Natural killer cell (primary cell): ENCODE results near the gene CDH13. TPM values are rescaled to one million over a fixed set of nuclear protein-coding genes. Genes with fewer than 3 reads are reported as not detected.

ENCODE experiments used
- ATAC-seq, 3 donors: fragments of 150-1000 bp in 2 of 3; fragments of 200-7000 bp in 1 of 3; cut with Tn5 transposase; 1 replicate in 1 of 3; 2 replicates in 2 of 3; pipeline ENCODE4 v1.10.0; 2021; ENCODE audit warnings: mild to moderate bottlenecking in 2 of 3, moderate library complexity in 2 of 3
- DNase-seq, 2 donors: peaks; one replicate each; pipeline versions ENCODE4 v3.0.0 to v3.0.0-alpha.2; 2013 to 2021; ENCODE audit warnings: mixed read lengths in 1 of 2
- H3K27ac ChIP-seq: one replicate; pipeline ENCODE4 v1.5.1; 2013; ENCODE audit warnings: mild to moderate bottlenecking, low read length
- H3K27me3 ChIP-seq: one replicate; pipeline ENCODE4 v1.6.1; 2013; ENCODE audit warnings: low read length; ENCODE audit not compliant: control insufficient read depth, insufficient read depth
- H3K36me3 ChIP-seq: one replicate; pipeline ENCODE4 v1.6.1; 2013; ENCODE audit warnings: low read length; ENCODE audit not compliant: control insufficient read depth, insufficient read depth
- H3K4me1 ChIP-seq: one replicate; pipeline ENCODE4 v1.6.1; 2013; ENCODE audit warnings: low read length; ENCODE audit not compliant: control insufficient read depth, insufficient read depth
- H3K4me3 ChIP-seq: one replicate; pipeline ENCODE4 v1.5.1; 2013; ENCODE audit warnings: low read length
- H3K9me3 ChIP-seq: one replicate; pipeline ENCODE4 v1.6.1; 2013; ENCODE audit warnings: low read length; ENCODE audit not compliant: control insufficient read depth, insufficient read depth
- H3K27ac Mint-ChIP-seq, 2 donors: one replicate each; pipeline ENCODE4 v1.8.0; 2022; ENCODE audit warnings: mild to moderate bottlenecking in 2 of 2, mixed read lengths in 2 of 2, moderate library complexity in 1 of 2
- H3K27me3 Mint-ChIP-seq, 2 donors: one replicate each; pipeline ENCODE4 v1.8.0; 2022; ENCODE audit warnings: low read depth in 2 of 2, mixed read lengths in 2 of 2
- H3K36me3 Mint-ChIP-seq: one replicate; pipeline ENCODE4 v1.8.0; 2022; ENCODE audit warnings: mixed read lengths
- H3K4me1 Mint-ChIP-seq, 2 donors: one replicate each; pipeline ENCODE4 v1.8.0; 2022; ENCODE audit warnings: mixed read lengths in 2 of 2
- H3K4me3 Mint-ChIP-seq: one replicate; pipeline ENCODE4 v1.8.0; 2022; ENCODE audit warnings: mild to moderate bottlenecking, moderate library complexity, mixed read lengths
- H3K9me3 Mint-ChIP-seq, 2 donors: one replicate each; pipeline ENCODE4 v1.8.0; 2022; ENCODE audit warnings: mixed read lengths in 2 of 2
- WGBS: methylation state at CpG from one replicate; pipeline ENCODE4 v1.1.7; 2013; ENCODE audit warnings: missing lambda C conversion rate; ENCODE audit not compliant: insufficient coverage; 5-methylcytosine and 5-hydroxymethylcytosine counted together
- intact Hi-C: fragments of 100-400 bp; cut with micrococcal nuclease; formaldehyde crosslinking; loops from one replicate; pipeline ENCODE4 v1.14.2; 2022
- total RNA-seq, 4 donors: library from RNA; stranded (reverse); fragments of 120-200 nt in 1 of 4; gene quantifications; one replicate each; pipeline versions ENCODE4 v1.2.3 to v1.2.4, GENCODE V29; 2013 to 2022
- TF ChIP-seq, protein P1 (sequence below): fragments of 200-600 bp; IDR thresholded peaks from one replicate; pipeline ENCODE4 v1.8.0; 2022; ENCODE audit warnings: antibody characterized with exemption

Gene CDH13
- total RNA-seq, 3 donors from 2014 or later (not counting 1 experiment from before 2014, with no cell fraction given), result not detected

DNA sequence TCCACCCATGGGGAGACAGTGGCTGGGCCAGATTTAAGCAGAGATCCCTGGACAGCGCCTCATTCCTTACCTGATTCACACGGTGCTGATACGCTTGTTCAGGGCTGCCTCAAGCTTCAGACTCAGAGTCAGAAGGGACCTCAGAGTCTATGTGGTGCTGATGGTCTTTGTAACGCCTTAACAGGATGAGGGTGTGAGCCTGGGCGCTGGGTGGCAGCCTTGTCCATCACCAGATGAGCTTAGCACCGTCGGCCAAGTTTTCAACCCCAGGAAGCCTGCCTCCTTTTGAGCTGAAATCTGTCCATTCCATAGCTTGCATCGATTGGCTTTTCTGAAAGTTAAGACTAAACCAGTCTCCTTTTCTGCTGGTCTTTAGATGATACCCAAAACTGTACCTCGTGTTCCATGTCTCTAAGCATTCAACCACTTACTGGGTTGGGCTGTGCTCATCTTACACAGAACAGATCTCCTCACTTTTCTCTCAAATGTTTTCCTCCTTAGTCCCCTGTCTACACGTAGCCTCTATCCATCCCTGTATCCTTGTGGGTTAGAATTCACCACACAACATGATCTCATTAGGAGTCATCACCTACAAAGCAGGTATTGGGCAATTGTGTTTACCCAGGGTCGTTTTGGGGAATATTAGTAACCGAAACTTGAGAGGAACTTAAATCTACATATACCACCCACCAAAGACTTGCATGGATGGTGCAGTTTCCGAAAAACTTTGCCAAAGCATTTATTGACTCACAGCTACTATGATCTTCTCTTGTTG, 573.4 kb downstream of the CDH13 start:
- no peak for DNase-seq
- 74% methylated on average over 11 of the region's 13 CpGs for WGBS
- no peaks in the 10 kb centered on the region for H3K4me1 ChIP-seq
- H3K27me3 ChIP-seq, result no peaks in the 10 kb centered on the region
- TF ChIP-seq, protein P1, sequence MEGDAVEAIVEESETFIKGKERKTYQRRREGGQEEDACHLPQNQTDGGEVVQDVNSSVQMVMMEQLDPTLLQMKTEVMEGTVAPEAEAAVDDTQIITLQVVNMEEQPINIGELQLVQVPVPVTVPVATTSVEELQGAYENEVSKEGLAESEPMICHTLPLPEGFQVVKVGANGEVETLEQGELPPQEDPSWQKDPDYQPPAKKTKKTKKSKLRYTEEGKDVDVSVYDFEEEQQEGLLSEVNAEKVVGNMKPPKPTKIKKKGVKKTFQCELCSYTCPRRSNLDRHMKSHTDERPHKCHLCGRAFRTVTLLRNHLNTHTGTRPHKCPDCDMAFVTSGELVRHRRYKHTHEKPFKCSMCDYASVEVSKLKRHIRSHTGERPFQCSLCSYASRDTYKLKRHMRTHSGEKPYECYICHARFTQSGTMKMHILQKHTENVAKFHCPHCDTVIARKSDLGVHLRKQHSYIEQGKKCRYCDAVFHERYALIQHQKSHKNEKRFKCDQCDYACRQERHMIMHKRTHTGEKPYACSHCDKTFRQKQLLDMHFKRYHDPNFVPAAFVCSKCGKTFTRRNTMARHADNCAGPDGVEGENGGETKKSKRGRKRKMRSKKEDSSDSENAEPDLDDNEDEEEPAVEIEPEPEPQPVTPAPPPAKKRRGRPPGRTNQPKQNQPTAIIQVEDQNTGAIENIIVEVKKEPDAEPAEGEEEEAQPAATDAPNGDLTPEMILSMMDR, result no peak
- Mint-ChIP-seq H3K27me3 (peaks cover 3 to 12% of the 10 kb centered on the region in 2 donors), H3K36me3 (no peaks in the 10 kb centered on the region), H3K4me1 (no peaks in the 10 kb centered on the region), H3K27ac (no peak overlapping the region), H3K4me3 (no peak overlapping the region), H3K9me3 (no peaks in the 10 kb centered on the region)
- no peaks in the 10 kb centered on the region for H3K9me3 ChIP-seq
- no peak for ATAC-seq
- no peak overlapping the region for H3K4me3 ChIP-seq
- intact Hi-C loops, result no loop called here
- H3K36me3 ChIP-seq, result no peaks in the 10 kb centered on the region
- H3K27ac ChIP-seq, result no peak overlapping the region

DNA sequence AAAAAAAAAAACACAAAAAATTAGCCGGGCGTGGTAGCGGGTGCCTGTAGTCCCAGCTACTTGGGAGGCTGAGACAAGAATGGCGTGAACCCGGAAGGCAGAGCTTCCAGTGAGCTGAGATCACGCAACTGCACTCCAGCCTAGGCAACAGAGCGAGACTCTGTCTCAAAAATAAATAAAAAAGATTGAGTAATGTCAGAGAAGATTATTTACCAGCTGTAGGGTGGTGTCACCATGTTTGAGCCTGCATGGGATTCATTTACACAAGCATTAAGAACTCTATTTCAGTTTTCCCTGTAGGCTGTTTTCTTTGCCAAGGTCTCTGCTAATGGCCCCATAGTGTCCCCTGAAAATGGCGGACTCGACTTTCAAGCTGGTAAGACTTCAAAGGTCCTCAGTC, 575.0 kb downstream of the CDH13 start:
- H3K4me3 ChIP-seq, result no peak overlapping the region
- peaks cover 0 to 7% of the 10 kb centered on the region in 2 donors for H3K27me3 Mint-ChIP-seq
- no peaks in the 10 kb centered on the region for H3K9me3 Mint-ChIP-seq
- intact Hi-C loops, result no loop called here
- no peak overlapping the region for H3K27ac Mint-ChIP-seq
- H3K4me3 Mint-ChIP-seq, result no peak overlapping the region
- H3K27me3 ChIP-seq, result no peaks in the 10 kb centered on the region
- no peaks in the 10 kb centered on the region for H3K4me1 ChIP-seq
- no peaks in the 10 kb centered on the region for H3K4me1 Mint-ChIP-seq
- DNase-seq (no peak), ATAC-seq (no peak)
- H3K36me3 Mint-ChIP-seq, result no peaks in the 10 kb centered on the region
- no peaks in the 10 kb centered on the region for H3K36me3 ChIP-seq
- H3K27ac ChIP-seq, result no peak overlapping the region
- WGBS, result 95% methylated on average over 9 of the region's 9 CpGs
- no peaks in the 10 kb centered on the region for H3K9me3 ChIP-seq
- TF ChIP-seq, protein P1, result no peak

DNA sequence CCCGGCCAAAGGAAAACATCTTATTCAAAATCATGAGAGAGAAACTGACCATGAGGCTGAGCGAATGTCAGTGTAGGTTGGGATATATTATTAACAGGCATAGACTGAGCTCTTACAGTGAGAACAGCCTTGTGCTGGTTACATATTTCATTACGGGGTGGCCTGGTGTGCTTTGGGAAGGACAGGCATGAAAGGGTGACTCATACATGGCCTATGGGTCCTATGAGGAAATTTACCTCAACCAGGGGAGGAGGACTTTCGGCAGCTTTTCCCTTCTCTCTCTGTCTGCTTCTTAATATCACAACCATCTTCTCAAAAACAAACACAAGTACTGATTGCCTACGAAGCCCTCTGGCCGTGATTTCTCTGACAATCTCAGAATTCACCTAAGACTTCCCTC, 579.1 kb downstream of the CDH13 start:
- H3K27me3 ChIP-seq, result no peaks in the 10 kb centered on the region
- 72% methylated on average over 6 of the region's 6 CpGs for WGBS

More for the DNA sequence above, 579.1 kb downstream of the CDH13 start:
- H3K27ac Mint-ChIP-seq, result no peak overlapping the region
- H3K4me1 ChIP-seq, result no peaks in the 10 kb centered on the region
- H3K4me3 ChIP-seq, result no peak overlapping the region
- no peaks in the 10 kb centered on the region for H3K9me3 Mint-ChIP-seq
- intact Hi-C loops, result no loop called here
- no peaks in the 10 kb centered on the region for H3K4me1 Mint-ChIP-seq
- no peaks in the 10 kb centered on the region for H3K36me3 ChIP-seq
- no peak overlapping the region for H3K4me3 Mint-ChIP-seq
- no peak overlapping the region for H3K27ac ChIP-seq
- H3K27me3 Mint-ChIP-seq, result peaks cover 0 to 7% of the 10 kb centered on the region in 2 donors
- DNase-seq (no peak), ATAC-seq (no peak)
- H3K36me3 Mint-ChIP-seq, result no peaks in the 10 kb centered on the region
- H3K9me3 ChIP-seq, result no peaks in the 10 kb centered on the region
- TF ChIP-seq, protein P1, result no peak
